Measurements from ENCODE around the gene SETD2.
A peak's percentile ranks its signal among the peaks of the same experiment; 100 is the strongest.

SETD2 gene

DNA sequence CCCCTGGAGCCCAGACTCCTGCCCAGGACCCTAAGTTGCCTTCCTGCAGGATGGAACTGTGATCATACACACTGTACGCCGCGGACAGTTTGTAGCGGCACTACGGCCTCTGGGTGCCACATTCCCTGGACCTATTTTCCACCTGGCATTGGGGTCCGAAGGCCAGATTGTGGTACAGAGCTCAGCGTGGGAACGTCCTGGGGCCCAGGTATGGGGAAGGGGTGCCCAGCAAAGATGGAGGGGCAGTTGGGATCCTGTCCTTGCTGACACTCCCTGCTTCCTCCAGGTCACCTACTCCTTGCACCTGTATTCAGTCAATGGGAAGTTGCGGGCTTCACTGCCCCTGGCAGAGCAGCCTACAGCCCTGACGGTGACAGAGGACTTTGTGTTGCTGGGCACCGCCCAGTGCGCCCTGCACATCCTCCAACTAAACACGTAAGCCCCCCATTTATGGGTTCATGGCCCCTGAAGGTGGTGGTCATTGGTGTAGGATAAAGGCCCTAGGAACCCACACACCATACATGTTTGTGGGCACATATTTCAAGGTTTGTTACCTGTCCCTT is 155.6 kb downstream of the SETD2 start:
- peak; percentile 26 for DNase-seq

DNA sequence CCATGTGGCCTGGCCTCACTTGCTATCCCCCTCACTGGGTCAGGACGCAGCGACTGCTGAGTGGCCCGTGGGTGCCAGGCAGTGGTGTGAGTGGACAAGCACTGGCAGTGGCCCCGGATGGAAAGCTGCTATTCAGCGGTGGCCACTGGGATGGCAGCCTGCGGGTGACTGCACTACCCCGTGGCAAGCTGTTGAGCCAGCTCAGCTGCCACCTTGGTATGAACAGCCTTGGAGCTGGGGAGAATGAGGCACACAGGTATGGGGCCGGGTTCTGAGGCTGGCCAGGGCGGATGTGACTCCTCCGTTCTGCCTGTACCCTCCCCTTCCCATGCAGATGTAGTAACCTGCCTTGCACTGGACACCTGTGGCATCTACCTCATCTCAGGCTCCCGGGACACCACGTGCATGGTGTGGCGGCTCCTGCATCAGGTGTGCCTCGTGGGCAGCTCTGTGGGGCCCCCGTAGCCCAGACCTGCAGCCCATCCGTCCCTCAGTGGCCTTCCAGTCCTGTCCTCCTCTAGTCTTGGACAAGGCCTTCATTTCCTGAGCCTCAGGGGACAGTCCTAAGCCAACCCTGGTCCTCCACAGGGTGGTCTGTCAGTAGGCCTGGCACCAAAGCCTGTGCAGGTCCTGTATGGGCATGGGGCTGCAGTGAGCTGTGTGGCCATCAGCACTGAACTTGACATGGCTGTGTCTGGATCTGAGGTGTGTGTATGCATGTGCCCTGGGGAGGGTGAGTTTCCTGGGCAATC is 156.3 kb downstream of the SETD2 start:
- DNase-seq, result peak; percentile 21

DNA sequence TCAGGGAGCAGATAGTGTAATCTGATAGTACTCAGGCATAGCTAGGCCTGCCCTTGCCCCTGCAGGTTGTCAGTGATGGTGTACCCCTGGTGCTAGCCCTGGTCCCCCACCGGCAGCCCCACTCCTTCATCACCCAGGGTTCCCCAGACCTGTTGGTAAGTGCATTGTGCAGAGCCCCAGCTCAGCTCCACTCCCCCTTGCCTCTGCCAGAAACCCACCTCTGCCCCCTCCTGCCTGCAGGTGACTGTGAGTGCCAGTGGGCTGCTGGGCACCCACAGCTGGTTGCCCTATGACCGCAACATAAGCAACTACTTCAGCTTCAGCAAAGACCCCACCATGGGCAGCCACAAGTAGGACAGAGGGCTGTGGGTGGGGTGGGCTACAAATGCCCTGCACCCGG is 156.9 kb downstream of the SETD2 start:
- DNase-seq, result no peak

DNA sequence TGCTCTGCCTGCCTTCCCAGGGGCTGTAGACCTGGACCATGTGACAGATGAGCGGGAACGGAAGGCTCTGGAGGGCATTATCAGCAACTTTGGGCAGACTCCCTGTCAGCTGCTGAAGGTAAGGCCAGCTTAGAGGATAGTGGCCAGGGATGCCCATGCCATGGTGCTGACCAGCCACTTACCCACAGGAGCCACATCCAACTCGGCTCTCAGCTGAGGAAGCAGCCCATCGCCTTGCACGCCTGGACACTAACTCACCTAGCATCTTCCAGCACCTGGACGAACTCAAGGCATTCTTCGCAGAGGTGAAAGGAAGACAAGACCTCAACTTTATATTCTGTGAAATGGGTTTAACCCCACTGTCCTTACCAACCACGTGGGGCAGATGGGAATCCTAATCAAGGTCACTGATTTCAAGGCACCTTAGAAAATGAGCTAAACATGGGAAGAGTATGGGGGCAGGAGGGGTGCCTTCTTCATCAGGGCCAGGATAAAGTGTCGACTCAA is 157.7 kb downstream of the SETD2 start:
- no peak for DNase-seq

DNA sequence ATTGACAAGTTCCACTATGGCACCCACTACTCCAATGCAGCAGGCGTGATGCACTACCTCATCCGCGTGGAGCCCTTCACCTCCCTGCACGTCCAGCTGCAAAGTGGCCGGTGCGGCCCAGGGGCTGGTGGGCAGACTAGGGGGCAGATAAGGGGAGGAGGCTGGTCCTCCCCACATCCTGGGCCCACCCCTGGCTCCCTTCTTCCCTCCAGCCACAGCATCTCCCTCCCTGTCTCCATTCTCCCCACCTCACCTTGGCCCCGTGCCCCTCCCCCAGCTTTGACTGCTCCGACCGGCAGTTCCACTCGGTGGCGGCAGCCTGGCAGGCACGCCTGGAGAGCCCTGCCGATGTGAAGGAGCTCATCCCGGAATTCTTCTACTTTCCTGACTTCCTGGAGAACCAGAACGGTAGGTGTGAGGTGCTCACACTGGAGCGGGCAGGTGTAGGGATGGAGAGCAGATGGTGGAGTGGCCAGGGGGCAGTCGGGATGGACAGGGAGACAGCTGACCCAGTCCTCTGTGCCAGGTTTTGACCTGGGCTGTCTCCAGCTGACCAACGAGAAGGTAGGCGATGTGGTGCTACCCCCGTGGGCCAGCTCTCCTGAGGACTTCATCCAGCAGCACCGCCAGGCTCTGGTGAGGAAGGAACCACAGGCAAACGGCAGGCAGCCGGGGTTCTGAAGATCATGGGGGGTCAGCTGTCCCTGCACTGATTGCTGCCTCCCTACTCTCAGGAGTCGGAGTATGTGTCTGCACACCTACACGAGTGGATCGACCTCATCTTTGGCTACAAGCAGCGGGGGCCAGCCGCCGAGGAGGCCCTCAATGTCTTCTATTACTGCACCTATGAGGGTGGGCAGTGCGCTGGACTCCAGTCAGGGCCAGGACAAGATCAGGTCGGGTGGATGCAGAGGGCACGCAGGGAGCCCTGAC is 158.4 kb downstream of the SETD2 start:
- peak; percentile 20 for DNase-seq

DNA sequence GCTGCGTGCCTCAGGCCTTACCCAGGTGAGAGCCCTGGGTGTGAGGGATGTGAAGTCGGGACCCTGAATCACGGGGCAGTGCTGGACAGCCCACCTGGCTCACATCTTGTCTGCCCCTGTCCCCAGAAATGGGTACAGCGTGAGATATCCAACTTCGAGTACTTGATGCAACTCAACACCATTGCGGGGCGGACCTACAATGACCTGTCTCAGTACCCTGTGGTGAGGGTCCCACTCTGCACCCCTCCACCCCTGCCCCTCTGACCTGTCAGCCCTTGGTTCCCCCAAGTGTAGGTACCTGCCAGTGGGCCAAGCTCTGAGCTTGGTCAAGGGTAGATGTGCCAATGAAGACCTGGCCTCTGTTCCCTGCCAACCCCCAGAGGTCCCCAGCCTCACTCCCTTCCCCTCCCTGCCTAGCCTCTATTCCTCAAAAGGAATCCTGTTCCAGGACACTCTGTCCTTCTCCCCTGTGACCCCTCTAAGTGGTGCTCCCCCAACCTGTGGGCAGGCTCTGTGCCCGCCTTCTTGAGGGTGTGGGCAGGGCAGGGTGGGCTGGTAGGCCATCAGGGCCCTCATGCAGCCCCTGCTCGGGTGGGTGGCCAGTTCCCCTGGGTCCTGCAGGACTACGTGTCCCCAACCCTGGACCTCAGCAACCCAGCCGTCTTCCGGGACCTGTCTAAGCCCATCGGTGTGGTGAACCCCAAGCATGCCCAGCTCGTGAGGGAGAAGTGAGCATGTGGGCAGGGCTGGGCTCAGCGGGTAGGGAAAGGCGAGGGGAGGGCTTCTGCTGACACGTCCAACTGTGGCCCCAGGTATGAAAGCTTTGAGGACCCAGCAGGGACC is 159.3 kb downstream of the SETD2 start:
- DNase-seq, result no peak

DNA sequence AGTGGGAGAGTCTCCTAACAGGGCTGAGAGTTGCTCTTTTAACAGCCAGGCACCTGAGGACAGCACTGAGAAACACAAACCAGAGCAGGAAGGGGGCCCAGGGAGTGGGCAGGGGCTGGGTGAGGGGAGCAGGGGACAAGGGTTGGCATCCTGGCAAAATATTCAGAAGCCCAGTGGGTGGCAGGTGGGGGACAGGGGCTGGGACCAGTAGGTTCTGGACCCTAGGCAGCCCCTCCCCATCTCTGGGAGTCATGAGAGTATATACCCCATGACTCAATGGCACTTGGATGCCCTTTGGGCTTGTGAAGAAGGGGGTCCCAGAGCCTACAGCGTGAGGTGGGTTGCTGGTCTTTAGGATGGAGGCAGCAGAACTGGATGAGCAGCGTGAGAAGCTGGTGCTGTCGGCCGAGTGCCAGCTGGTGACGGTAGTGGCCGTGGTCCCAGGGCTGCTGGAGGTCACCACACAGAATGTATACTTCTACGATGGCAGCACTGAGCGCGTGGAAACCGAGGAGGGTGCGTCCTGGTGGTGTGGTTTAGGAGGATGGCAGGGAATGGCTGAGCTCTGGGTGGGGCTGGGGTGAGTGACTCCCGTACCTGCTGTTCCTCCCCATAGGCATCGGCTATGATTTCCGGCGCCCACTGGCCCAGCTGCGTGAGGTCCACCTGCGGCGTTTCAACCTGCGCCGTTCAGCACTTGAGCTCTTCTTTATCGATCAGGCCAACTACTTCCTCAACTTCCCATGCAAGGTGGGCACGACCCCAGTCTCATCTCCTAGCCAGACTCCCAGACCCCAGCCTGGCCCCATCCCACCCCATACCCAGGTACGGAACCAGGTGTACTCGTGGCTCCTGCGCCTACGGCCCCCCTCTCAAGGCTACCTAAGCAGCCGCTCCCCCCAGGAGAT is 160.2 kb downstream of the SETD2 start:
- DNase-seq, result no peak

DNA sequence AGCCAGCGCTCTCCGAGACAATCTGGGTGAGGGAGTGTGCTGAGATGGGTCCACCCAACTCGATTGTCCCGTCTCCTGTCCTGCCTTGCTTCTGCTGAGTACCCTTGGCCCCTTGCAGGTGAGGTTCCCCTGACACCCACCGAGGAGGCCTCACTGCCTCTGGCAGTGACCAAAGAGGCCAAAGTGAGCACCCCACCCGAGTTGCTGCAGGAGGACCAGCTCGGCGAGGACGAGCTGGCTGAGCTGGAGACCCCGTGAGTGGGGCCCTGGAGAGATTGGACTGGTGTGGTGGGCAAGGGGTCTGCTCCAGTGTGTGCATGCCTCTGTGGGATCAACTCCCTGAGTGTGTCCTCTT is 160.9 kb downstream of the SETD2 start:
- DNase-seq, result no peak

DNA sequence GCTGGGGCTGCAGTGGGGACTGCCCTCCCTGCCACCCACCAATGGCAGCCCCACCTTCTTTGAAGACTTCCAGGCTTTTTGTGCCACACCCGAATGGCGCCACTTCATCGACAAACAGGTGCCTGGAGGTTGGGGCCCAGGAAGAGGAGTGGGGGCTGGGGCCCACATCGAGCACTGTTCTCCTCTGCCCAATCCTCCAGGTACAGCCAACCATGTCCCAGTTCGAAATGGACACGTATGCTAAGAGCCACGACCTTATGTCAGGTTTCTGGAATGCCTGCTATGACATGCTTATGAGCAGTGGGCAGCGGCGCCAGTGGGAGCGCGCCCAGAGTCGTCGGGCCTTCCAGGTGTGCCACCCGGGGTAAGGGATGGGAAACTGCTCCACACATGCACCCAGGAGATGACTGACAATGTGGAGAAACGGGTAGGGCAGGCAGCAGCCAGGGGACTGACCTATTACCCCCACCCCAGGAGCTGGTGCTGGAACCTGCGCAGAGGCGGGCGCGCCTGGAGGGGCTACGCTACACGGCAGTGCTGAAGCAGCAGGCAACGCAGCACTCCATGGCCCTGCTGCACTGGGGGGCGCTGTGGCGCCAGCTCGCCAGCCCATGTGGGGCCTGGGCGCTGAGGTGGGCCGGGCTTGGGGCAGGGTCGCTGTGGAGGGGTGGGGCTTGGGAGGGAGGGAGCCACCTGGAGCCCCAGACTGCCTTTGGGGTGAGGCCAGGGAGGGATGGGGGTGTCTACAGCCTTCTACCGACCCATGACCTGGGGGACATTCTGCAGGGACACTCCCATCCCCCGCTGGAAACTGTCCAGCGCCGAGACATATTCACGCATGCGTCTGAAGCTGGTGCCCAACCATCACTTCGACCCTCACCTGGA is 161.5 kb downstream of the SETD2 start:
- DNase-seq, result no peak

DNA sequence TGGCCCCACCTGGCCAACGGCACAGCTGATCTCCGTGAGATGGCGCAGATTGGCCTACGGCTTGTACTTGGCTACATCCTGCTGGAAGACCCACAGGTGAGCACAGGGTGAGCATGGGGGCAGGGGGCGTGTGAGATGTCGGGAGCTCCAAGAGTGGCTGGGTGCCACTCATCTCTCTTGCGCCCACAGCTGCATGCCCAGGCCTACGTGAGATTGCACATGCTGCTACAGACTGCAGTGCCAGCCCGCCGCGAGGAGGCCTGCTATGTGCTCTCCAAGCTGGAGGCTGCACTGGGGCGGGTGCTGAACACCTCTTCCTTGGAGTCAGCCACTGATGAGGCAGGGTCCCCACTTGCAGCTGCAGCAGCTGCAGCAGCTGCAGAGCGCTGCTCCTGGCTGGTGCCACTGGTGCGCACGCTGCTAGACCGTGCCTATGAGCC is 162.2 kb downstream of the SETD2 start:
- no peak for DNase-seq

DNA sequence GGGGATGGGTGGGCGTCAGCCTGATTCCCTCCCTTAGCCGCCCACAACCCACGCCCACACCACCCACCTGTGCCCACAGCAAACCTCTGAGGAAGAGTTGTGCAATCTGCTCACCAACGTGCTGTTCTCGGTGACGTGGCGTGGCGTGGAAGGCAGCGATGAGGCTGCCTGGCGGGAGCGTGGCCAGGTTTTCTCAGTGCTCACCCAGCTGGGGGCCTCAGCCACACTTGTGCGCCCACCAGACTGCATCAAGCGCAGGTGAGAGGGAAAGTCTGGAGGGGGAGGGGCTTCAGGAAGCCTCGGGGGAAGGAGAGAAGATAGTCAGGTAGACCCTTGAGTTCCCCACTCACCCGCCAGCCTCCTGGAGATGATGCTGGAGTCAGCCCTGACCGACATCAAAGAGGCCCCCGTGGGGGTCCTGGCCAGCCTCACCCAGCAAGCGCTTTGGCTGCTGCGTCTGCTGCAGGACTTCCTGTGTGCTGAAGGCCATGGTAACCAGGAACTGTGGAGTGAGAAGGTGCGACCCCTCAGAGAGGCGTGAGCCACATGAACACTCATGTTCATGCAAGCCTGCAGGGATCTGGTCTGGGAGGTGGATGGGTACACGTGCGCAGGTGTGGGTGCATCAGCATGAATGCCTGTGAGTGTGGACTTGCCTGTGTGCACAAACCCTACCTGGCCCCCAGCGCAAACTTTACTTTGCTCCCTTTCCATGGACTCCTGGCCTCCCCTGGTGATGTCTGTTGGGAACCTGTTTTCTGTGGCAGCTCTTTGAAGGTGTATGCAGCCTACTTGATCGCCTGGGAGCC is 162.8 kb downstream of the SETD2 start:
- DNase-seq, result no peak

DNA sequence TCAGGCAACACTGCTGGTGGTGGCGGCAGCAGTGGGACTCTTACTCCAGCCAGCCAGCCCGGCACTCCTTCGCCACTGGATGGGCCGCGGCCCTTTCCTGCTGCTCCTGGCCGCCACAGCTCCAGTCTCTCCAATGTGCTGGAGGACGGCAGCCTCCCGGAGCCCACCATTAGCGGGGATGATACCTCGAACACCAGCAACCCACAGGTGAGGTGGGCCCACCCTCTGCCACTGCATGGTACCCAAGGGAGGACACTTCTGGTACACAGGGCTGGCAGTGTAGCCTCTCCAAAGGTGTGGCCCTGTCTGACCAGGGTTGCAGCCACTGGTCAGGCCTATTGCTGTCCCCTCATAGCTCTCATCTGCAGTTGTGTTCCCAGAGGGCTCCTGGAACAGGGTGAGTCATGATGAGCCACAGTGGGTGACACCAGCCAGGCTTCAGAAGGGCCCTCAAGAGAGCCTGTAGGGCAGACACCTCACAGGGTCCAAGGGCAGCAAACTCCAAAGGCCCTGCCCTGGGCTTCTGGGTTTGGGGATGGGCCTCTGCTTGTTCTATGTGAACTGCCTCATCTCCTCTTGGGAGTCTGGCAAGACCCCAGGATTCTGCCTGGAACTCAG is 163.6 kb downstream of the SETD2 start:
- DNase-seq, result no peak

DNA sequence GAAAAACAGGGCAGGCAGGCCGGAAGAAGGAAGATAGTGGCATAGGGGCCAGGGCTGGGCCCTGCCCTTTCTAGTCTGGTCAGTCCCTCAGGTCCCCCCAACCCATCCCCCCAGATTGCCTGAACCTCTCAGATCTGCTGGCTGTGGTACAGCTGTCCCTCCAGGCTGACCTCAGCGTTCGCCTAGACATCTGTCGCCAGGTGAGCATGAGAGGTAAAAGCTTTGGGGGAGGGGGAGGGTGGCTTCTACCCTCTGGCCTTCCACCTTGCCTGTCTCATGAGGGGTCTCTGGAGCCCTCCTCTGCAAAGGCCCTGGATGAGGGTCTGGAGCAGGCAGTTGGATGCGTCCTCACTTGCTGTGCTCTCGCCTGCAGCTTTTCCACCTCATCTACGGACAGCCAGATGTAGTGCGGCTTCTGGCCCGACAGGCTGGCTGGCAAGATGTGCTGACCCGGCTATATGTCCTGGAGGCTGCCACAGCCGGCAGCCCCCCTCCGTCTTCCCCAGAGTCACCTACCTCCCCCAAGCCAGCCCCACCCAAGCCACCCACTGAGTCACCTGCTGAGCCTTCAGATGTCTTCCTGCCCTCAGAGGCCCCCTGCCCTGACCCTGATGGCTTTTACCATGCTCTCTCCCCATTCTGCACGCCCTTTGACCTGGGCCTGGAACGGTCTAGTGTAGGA is 164.3 kb downstream of the SETD2 start:
- DNase-seq, result no peak

DNA sequence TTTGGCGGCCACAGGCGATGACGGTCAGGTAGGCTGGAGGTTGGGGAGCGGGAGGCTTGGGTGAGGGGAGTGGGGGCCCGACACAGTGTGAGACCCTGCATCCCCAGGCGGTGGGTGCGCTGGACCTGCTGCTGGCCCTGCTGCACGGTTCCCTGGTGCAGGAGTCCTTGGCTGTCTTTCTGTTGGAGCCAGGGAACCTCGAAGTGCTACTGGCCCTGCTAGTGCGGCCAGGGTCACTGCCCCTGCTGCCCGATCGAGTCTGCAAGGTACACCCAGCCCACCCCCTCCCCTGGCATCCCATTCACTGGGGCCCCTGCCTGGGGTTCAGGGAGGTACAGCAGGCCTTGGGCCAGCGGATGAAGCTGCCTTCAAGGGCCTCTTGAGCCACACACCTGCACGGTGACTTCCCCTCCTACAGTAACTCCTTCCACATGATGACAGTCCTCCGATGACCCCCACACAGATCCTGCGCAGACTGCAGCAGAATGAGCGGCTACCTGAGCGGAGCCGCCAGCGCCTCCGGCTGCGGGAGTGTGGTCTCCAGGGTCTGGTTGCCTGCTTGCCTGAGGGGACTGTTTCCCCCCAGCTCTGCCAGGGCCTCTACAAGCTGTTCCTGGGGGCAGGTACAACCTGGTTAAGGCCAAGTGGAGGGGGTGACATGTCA is 164.9 kb downstream of the SETD2 start:
- no peak for DNase-seq

DNA sequence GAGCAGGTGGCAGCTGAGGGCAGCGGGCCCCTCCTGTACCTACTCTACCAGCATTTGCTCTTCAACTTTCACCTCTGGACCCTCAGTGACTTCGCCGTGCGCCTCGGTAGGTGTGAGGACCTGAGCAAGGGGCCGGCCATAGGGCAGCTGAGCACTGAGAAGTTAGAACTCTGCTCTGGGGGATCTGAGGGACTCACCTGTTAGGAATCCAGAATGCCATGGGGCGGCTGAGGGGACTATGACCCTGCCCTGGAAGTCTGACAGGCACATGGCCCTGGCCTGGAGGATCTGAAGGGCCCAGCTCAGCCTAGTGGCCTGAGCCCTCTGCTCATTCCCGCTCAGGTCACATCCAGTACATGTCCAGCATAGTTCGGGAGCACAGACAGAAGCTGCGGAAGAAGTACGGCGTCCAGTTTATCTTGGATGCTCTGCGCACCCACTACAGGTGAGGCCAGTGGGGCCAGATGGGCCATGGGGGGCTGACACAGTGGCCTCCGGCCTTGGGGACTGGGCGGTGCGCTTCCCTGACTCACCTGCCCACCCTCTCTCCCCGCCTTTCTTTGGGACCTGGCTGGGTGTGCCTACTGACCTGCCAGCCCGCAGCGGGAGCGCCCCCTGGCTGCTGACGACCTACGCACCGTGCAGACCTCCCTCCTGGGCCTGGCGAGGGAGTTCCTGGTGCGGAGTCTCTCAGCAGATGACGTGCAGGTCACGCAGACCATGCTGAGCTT is 165.6 kb downstream of the SETD2 start:
- peak; percentile 80 for DNase-seq

DNA sequence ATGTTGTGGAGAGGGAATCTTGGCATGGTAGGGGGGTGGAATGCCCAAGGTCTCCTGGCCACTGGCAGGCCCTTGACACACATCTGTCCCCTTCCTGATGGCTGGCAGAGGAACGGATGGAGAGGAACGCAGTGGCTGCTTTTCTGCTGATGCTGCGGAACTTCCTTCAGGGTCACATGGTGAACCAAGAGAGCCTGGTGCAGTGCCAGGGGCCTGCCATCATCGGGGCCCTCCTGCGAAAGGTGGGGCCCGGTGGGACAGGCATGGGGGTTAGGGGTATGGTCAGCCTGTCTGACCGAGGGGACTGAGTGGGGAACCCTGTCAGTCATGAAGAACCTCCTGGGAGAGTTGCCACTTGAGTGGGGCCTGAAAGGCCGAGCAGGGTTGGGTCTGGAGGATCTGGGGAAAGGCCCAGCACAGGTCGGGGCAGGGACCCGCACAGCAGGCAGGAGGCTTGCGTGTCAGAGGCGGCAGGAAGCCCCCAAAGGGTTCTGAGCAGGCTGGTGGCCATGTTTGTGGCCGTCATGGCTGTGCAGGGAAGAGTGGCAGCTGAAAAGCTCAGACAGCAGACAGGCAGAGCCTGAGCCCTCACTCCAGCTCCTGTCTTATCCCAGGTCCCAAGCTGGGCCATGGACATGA is 166.3 kb downstream of the SETD2 start:
- DNase-seq, result no peak

Measured in activated T-cell treated with anti-CD3 and anti-CD28 coated beads, Interleukin-2, amount 50 U/mL, for 1 hour (primary cell).